NCI-H1417 treated with DMSO at 0.1 percent for 48 hours (cell line): ENCODE data around the gene SRMS.

Experiments
- DNase-seq: peaks from one replicate; lab custom pipeline; 2025; lab: John Stamatoyannopoulos, UW

Gene SRMS

GRCh38 chr20:63501818-63502670 lies 45.5 kb downstream of the SRMS start:
- DNase-seq = peak; percentile 86

GRCh38 chr20:63500902-63501817 lies 46.4 kb downstream of the SRMS start:
- DNase-seq = no peak

GRCh38 chr20:63500151-63500901 lies 47.2 kb downstream of the SRMS start:
- DNase-seq = no peak

GRCh38 chr20:63499338-63499969 lies 48.1 kb downstream of the SRMS start:
- no peak for DNase-seq

GRCh38 chr20:63498960-63499337 lies 48.6 kb downstream of the SRMS start, which contains the start of gene EEF1A2:
Gene EEF1A2 (minus strand): TSS chr20:63499083. CDS start chr20:63497763, 1,320 bp downstream.
- no peak for DNase-seq

GRCh38 chr20:63497946-63498935 lies 49.3 kb downstream of the SRMS start:
- no peak for DNase-seq

GRCh38 chr20:63497138-63497945 lies 50.2 kb downstream of the SRMS start:
- no peak for DNase-seq

- DNase-seq = no peak
These were observed 50.9 kb downstream of the SRMS start for GRCh38 chr20:63496596-63497120.

- no peak for DNase-seq
These were observed 51.6 kb downstream of the SRMS start for GRCh38 chr20:63495741-63496595.

- DNase-seq = no peak
These were observed 52.3 kb downstream of the SRMS start for GRCh38 chr20:63495167-63495720.

- no peak for DNase-seq
These were observed 53.0 kb downstream of the SRMS start for GRCh38 chr20:63494420-63495166.

GRCh38 chr20:63494084-63494419 lies 53.5 kb downstream of the SRMS start:
- no peak for DNase-seq

- DNase-seq = no peak
These were observed 54.0 kb downstream of the SRMS start for GRCh38 chr20:63493563-63494020.

- no peak for DNase-seq
These were observed 54.6 kb downstream of the SRMS start for GRCh38 chr20:63492982-63493381.

GRCh38 chr20:63492518-63492917 lies 55.0 kb downstream of the SRMS start:
- no peak for DNase-seq

GRCh38 chr20:63491635-63492230 lies 55.8 kb downstream of the SRMS start:
- no peak for DNase-seq

- DNase-seq = no peak
These were observed 56.5 kb downstream of the SRMS start for GRCh38 chr20:63491078-63491477.
